Bronchial epithelial cell (primary cell): ENCODE measurements around the gene FAM20A. TPM values are rescaled to one million over a fixed set of nuclear protein-coding genes. Genes with fewer than 3 reads are reported as not detected.

Experiments used
- DNase-seq: peaks from one replicate; pipeline ENCODE4 v3.0.0-alpha.2; 2010; ENCODE audit warnings: low read depth
- FAIRE-seq: peaks from 2 replicates; lab custom pipeline; 2011; peaks lifted over from hg19 to GRCh38; lab: Jason Lieb, UNC
- H3K27me3 ChIP-seq: 2 replicates; pipeline ENCODE4 v1.5.1; 2011; ENCODE audit warnings: low read length; ENCODE audit not compliant: control insufficient read depth, insufficient read depth
- H3K36me3 ChIP-seq: 2 replicates; pipeline ENCODE4 v1.5.1; 2011; ENCODE audit warnings: low read length; ENCODE audit not compliant: control insufficient read depth, insufficient read depth
- H3K4me3 ChIP-seq: 2 replicates; pipeline ENCODE4 v1.5.1; 2011; ENCODE audit warnings: mild to moderate bottlenecking, low read depth, low read length, control low read depth
- total RNA-seq: library from RNA; depleted of rRNA; stranded (reverse); fragments of >200 nt; gene quantifications from 2 replicates; pipeline ENCODE4 v1.2.1, GENCODE V29; 2014
- TF ChIP-seq, protein P1 (sequence below): IDR thresholded peaks from 2 replicates; pipeline ENCODE4 v1.5.1; 2011; ENCODE audit warnings: mild to moderate bottlenecking, moderate library complexity, low read length, control low read depth, inconsistent platforms; ENCODE audit not compliant: insufficient read depth, severe bottlenecking

FAM20A gene
- total RNA-seq, 1 donor from 2014 or later, result 0.26 TPM

DNA sequence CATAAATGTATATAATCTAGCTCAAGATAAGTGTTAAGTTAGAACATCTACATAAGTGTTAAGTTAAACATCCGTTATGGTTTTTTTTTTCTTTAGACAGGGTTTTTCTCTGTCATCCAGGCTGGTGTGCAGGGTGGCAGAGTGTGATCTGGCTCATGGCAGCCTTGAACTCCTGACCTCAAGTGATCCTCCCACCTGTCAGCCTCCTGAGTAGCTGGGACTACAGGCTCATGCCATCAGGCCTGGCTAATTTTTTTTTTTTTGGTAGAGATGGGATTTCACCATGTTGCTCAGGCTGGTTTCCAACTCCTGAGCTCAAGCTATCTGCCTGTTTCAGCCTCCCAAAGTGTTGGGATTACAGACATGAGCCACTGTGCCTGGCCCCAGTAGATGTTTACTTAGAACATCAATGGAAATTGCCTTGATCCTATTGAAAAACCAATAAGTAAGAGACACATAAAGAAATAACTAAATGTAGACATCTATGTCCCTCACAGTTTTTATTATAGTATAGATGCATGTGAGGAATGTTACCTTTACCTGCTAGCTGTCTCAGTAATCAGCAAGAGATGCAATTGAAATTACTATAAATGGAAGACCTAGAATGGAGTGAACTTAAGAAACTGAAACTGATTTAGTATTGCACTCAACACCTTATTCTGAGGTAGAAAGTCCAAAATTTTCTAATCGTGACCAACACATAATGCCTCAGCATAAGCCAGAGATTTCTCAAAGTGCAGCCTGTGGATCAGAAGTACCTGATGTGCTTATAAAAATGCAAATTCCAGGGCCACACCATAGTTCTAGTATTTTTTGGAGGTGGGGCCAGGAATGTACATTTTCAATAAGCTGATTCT, 5.5 kb upstream of the FAM20A start:
- H3K36me3 ChIP-seq, result no peaks in the 10 kb centered on the region
- H3K4me3 ChIP-seq, result no peak overlapping the region
- DNase-seq (no peak), FAIRE-seq (no peak)
- no peaks in the 10 kb centered on the region for H3K27me3 ChIP-seq
- TF ChIP-seq, protein P1, sequence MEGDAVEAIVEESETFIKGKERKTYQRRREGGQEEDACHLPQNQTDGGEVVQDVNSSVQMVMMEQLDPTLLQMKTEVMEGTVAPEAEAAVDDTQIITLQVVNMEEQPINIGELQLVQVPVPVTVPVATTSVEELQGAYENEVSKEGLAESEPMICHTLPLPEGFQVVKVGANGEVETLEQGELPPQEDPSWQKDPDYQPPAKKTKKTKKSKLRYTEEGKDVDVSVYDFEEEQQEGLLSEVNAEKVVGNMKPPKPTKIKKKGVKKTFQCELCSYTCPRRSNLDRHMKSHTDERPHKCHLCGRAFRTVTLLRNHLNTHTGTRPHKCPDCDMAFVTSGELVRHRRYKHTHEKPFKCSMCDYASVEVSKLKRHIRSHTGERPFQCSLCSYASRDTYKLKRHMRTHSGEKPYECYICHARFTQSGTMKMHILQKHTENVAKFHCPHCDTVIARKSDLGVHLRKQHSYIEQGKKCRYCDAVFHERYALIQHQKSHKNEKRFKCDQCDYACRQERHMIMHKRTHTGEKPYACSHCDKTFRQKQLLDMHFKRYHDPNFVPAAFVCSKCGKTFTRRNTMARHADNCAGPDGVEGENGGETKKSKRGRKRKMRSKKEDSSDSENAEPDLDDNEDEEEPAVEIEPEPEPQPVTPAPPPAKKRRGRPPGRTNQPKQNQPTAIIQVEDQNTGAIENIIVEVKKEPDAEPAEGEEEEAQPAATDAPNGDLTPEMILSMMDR, result no peak

DNA sequence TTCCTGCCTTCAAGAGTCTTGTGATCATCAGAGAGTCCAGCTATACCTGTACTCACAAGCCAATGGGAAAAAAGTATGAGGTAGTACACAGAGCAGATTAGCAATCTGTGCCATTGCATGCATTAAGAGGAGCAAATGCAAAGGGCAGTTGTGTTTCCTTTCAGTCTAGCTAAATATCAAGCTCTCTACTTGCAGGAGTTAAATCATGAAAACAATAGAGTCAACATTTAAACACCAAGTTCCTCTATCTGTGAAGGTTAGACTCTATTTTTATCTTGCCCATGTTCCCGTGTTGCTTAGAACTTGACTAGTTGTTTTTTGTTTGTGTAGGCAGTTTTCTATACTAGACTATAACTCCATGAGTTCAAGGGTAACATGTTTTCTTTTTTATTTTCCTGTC, 4.7 kb upstream of the FAM20A start:
- DNase-seq (no peak), FAIRE-seq (no peak)
- Histone ChIP-seq H3K4me3 (no peak overlapping the region), H3K27me3 (no peaks in the 10 kb centered on the region), H3K36me3 (no peaks in the 10 kb centered on the region)
- TF ChIP-seq, protein P1, result no peak

DNA sequence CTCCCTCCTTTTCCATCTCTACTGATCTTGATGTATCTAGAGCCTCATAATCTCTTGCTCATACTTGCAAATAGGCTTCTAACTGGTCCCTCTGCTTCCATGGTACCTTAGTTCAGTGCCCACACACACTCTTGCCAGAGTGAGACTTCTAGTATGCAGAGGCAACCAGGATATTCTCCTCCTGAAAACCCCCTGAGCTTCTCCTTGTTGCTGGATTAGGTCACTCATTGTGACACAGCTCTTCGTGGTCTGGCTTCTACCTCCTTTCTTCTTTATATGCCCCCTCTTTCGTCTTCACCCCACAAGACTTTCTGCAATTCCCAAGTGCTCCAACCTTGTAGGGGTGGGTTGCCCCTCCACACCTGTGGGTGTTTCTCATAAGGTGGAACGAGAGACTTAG, 2.5 kb upstream of the FAM20A start:
- FAIRE-seq, result no peak
- TF ChIP-seq, protein P1, result no peak
- no peaks in the 10 kb centered on the region for H3K36me3 ChIP-seq
- no peak overlapping the region for H3K4me3 ChIP-seq
- H3K27me3 ChIP-seq, result peaks cover 3% of the 10 kb centered on the region
- DNase-seq, result no peak

DNA sequence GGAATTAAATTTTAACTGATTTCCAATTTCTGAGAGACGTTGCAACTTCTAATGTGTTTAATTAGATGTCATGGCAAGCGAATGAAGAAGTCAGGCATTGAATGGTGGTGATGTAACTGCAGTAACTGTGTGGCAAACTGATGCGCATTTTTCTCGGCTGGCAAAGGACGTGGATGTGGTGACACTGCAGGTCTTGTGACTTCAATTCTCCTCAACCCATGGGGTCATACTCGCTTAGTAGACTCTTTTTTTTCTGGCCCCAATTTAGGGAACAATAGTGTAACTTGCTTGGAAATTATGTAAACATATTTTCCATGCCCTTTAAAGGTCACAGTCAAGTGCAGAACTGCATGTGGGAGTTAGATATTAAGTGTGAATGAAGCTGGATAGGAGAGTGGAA, 1.9 kb upstream of the FAM20A start:
- Histone ChIP-seq H3K4me3 (no peak overlapping the region), H3K27me3 (peaks cover 3% of the 10 kb centered on the region), H3K36me3 (no peaks in the 10 kb centered on the region)
- DNase-seq (no peak), FAIRE-seq (no peak)
- TF ChIP-seq, protein P1, result no peak

DNA sequence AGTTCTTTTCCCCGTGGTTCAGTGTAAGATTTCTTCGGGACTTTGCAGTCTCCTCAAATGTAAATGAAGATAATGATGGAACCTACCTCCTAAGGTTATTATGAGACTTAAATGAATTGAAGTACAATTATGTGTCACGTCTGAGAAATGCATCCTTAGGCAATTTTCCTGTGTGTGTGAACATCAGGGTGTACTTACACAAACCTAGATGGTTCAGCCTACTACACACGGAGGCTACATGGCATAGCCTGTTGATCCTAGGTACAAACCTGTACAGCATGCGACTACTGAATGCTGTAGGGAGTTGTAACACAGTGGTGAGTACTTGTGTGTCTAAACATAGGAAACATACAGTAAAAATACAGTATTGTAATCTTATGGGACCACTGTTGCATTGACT, 1.1 kb upstream of the FAM20A start:
- FAIRE-seq (no peak), DNase-seq (peak; percentile 64)

More for the DNA sequence above, 1.1 kb upstream of the FAM20A start:
- no peaks in the 10 kb centered on the region for H3K36me3 ChIP-seq
- peaks cover 3% of the 10 kb centered on the region for H3K27me3 ChIP-seq
- TF ChIP-seq, protein P1, result no peak
- no peak overlapping the region for H3K4me3 ChIP-seq
